IMR-90 (cell line): Measurements from ENCODE around the gene GPR35.
"Not testable (repeated sequence)": the region's sequence is repeated elsewhere in the genome, so short reads cannot be mapped to it uniquely, and the experiment has no call there.

Experiments
- MAZ ChIP-seq: IDR thresholded peaks from 2 replicates; pipeline ENCODE4 v1.6.1; 2012; ENCODE audit warnings: low read depth, mild to moderate bottlenecking, low read length, improper control_type of control experiment, moderate library complexity, borderline replicate concordance
- TF ChIP-seq, protein P1 (sequence below): conservative IDR thresholded peaks from 2 replicates; pipeline ENCODE4 v1.5.1; 2012; ENCODE audit warnings: mild to moderate bottlenecking, low read depth, low read length, improper control_type of control experiment

DNA sequence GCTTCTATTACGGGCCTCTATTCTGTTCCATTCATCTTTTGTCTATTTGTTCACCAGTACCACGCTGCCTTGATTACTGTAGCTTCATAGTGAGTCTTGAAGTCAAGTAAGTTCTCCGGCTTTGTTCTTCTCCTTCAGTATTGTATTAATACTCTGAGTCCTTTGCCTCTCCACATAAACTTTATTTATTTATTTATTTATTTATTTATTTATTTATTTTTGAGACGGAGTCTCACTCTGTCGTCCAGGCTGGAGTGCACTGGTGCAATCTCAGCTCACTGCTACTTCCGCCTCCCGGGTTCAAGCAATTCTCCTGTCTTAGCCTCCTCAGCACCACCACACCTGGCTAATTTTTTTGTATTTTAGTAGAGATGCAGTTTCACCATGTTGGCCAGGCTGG is 34.6 kb downstream of the GPR35 start:
- TF ChIP-seq MAZ = not testable (repeated sequence)
- TF ChIP-seq, protein P1, sequence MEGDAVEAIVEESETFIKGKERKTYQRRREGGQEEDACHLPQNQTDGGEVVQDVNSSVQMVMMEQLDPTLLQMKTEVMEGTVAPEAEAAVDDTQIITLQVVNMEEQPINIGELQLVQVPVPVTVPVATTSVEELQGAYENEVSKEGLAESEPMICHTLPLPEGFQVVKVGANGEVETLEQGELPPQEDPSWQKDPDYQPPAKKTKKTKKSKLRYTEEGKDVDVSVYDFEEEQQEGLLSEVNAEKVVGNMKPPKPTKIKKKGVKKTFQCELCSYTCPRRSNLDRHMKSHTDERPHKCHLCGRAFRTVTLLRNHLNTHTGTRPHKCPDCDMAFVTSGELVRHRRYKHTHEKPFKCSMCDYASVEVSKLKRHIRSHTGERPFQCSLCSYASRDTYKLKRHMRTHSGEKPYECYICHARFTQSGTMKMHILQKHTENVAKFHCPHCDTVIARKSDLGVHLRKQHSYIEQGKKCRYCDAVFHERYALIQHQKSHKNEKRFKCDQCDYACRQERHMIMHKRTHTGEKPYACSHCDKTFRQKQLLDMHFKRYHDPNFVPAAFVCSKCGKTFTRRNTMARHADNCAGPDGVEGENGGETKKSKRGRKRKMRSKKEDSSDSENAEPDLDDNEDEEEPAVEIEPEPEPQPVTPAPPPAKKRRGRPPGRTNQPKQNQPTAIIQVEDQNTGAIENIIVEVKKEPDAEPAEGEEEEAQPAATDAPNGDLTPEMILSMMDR = not testable (repeated sequence)
